ENCODE data around the gene RHOBTB1.

The RHOBTB1 gene

GRCh38 chr10:60894786-60895185 is 49.2 kb downstream of the RHOBTB1 start:
- TF ChIP-seq ZFX (IDR thresholded peaks at IDR 0.05): no peak
- no peak for TF ChIP-seq CTCF (conservative IDR thresholded peaks at IDR 0.05)
- H3K27ac ChIP-seq: no peak overlapping the region

- TF ChIP-seq CTCF (conservative IDR thresholded peaks at IDR 0.05) (no peak), ZFX (IDR thresholded peaks at IDR 0.05) (no peak)
- no peak overlapping the region for H3K27ac ChIP-seq
Measured at GRCh38 chr10:60893231-60893630, 50.8 kb downstream of the RHOBTB1 start.

- TF ChIP-seq CTCF (conservative IDR thresholded peaks at IDR 0.05): no peak
- no peak overlapping the region for H3K27ac ChIP-seq
Measured at GRCh38 chr10:60892571-60892970, 51.4 kb downstream of the RHOBTB1 start.

GRCh38 chr10:60890811-60891210 is 53.2 kb downstream of the RHOBTB1 start:
- TF ChIP-seq ZFX (IDR thresholded peaks at IDR 0.05): no peak
- no peak for TF ChIP-seq CTCF (conservative IDR thresholded peaks at IDR 0.05)
- no peak overlapping the region for H3K27ac ChIP-seq

GRCh38 chr10:60883187-60883586 is 60.8 kb downstream of the RHOBTB1 start:
- TF ChIP-seq ZFX (IDR thresholded peaks at IDR 0.05) (no peak), CTCF (conservative IDR thresholded peaks at IDR 0.05) (peak; percentile 81)
- H3K27ac ChIP-seq: no peak overlapping the region

GRCh38 chr10:60878224-60878623 is 65.8 kb downstream of the RHOBTB1 start:
- TF ChIP-seq CTCF (conservative IDR thresholded peaks at IDR 0.05): no peak
- H3K27ac ChIP-seq: no peak overlapping the region

- TF ChIP-seq CTCF (conservative IDR thresholded peaks at IDR 0.05): no peak
- TF ChIP-seq ZFX (IDR thresholded peaks at IDR 0.05): no peak
- H3K27ac ChIP-seq: no peak overlapping the region
Measured at GRCh38 chr10:60877777-60878120, 66.2 kb downstream of the RHOBTB1 start.
